GM18511 (cell line): Measurements from ENCODE around the gene ADAMTS7.
"Not testable (repeated sequence)": the region's sequence is repeated elsewhere in the genome, so short reads cannot be mapped to it uniquely, and the experiment has no call there.

Source experiments
- ATAC-seq: cut with Tn5 transposase; IDR thresholded peaks from one replicate; pipeline ENCODE4 v1.9.1; 2021; ENCODE audit warnings: mild to moderate bottlenecking, moderate library complexity; ENCODE audit not compliant: unreplicated experiment

The ADAMTS7 gene

DNA sequence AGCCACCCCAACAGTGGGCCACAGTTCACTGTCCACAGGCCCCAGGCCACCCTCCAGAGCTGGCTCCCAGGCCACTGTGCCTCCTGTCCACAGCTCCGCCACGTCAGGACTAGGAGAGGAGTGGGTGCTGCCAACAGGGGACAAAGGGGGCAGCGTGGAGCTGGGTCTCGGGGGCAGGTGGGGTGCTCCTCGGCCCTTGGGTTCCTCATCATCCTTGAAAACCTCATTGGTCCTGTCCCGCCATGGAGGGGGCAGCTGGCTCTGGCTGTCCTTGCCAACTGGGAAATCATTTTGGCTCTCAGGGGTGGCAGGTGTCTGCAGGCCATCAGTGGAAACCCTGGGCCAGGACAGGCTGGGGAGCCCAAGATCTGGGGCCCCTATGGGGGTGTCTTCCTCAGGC is 45.2 kb downstream of the ADAMTS7 start:
- no peak for ATAC-seq

DNA sequence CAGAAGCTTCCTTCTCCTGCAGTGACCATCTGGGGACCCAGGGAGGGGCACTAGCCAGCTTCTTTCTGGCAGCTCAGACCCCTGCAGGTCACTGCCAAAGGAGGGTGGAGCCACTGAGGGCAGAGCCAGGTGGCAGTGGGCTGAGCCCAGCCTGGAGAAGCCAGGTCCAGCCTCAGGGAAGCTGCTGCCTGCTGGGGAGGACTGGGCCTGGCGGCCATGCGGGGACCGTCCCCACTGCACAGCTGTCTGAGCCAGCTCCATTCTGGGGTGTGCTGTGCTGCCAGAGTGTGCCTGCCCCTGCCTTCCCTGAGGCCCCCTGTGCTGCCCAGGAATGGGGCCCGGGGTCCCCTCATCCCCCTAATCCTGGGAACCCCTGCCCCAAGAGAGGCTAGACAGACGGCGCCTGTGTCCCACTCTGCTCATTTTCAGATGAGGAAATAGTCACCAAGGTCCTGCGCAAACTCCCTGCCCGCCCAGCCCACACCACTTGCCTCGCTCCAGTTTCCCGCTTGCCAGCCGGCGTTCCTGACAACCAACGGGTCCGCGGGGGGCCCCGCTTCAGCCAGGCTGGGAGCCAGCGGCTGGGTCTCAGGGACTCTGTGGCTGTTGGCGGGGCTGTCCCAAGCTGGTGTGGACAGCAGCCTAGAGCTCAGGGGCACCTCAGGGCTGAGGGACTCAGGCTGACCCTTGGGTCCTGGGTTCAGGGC is 46.0 kb downstream of the ADAMTS7 start:
- not testable (repeated sequence) for ATAC-seq

DNA sequence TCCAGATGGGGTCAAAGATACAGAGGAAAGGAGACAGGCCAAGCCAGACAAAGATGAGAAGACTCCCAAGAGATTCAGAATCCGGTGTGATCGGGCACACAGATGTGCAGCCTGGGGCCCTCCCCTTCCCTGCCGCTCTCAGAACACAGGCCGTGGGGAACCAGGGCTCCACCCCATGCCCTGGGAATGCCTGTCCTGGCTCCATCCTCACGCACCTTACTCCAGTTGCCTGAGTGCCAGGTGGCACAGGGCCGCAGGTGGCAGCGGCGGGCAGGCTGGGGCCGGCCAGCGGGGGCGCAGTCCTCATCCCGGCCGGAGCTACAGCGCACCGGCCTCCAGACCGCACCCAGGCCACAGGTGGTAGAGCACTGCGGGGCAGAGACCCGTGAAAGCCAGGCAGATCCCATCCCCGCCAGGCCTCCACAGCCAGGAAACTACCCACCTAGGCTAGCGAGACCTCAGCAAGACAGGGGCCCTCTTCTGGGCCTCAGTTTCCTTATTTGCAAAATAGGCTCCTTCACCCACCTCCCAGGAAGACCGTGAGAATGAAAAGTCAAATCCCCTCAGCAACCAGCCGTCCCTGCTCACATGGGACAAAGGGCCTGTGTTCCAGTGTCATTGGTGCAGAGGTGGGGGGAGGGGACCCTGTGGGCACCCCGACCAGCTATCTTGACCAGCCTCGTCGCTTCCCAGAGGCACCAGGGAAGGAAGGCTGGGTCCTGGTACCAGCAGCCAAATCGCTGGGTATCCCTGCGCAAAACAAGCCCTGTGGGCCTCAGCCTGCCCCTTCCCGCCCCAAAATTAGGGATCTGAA is 46.7 kb downstream of the ADAMTS7 start:
- ATAC-seq: not testable (repeated sequence)

- ATAC-seq: no peak
These were observed 47.4 kb downstream of the ADAMTS7 start for GRCh38 chr15:78763796-78764241.

- ATAC-seq: no peak
These were observed 48.1 kb downstream of the ADAMTS7 start for GRCh38 chr15:78762985-78763795.

- not testable (repeated sequence) for ATAC-seq
These were observed 48.8 kb downstream of the ADAMTS7 start for GRCh38 chr15:78762386-78762961.

GRCh38 chr15:78761891-78762385 is 49.3 kb downstream of the ADAMTS7 start:
- ATAC-seq: no peak

DNA sequence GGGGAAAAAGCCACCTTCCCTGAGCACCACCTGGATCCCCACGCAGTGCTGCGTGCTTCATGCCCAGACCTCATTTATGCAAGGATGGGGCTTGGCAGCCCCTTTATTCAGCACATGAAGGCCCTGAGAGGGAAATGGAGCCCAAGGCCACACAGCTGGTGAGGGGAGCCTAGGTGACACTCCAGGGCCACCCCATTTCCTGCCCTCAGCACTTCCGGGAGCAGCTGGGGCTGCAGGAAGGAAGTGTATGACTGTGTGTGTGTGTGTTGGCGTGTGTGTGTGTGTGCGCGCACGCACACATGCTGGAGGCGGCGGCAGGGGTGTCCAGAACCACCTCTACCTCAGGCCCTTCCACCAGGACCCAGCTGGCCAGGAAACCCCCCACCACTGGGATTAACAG is 49.8 kb downstream of the ADAMTS7 start:
- ATAC-seq: peak; percentile 34

GRCh38 chr15:78761020-78761419 is 50.2 kb downstream of the ADAMTS7 start:
- ATAC-seq: no peak

- not testable (repeated sequence) for ATAC-seq
These were observed 51.0 kb downstream of the ADAMTS7 start for GRCh38 chr15:78760091-78760882.

DNA sequence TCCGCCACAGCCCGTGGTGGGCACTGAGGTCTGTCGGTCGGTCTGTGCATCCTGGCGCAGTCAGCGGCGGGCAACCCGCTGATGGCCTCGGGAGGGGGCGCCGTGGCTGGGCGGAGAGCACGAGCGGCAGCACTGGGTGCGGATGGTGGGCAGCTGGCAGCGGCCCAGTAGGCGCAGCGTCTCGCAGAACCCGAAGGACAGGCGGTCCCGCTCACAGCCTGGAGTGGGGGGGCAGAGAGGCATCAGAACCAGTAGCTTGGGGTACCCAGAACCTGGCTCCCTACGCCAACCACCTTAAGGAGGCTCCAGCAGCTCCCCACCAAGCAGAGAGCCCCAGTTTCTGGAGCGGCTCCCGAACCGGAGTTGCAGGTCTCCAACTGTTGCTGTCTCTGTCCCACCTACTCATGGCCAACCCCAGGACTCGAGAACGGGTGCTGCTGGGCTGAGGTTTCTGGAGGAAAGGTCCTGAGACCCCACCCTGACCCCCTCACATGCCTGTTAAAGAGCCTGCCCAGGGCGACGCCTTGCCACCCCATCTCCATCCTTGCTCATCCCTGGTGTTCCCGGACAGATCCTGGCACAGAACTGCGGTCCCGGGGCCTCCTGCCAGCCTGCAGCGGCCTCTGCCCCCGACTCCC is 51.8 kb downstream of the ADAMTS7 start:
- not testable (repeated sequence) for ATAC-seq

DNA sequence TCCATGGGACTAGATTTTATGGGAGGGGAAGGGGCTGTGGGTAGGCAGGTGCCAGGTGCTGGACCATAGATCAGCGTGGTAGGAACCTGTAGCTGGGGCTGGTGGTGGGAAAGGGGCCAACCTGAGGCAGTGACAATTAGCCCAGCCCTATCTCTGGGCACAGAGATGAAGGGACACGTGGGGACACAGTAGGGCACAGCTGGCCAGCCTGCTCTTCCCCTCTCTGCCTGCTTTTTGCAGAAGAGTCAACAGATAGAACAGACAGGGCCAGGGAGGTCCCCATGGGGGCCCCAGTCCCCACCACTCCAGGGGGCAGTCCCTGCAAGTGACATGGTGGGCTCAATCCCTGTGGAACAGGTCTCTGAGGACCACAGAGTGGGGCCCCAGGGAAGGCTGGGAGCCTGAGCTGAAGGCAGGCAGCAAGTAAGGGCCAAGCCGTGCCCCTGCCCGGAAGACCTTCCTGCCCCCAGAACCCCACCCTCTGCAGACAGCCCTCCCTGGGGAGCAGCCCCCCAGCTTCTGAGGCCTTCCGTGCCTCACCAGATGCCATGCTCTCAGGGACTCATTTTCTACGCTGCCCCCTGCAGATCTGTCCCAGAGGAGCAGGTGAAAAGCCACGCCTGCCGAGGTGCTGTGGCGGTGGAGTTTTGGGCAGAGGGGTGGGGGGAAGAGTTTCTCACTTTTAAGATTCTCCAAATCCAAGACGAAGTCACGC is 52.6 kb downstream of the ADAMTS7 start:
- ATAC-seq: not testable (repeated sequence)

GRCh38 chr15:78758084-78758483 is 53.2 kb downstream of the ADAMTS7 start:
- ATAC-seq: not testable (repeated sequence)

GRCh38 chr15:78757636-78757905 is 53.7 kb downstream of the ADAMTS7 start:
- no peak for ATAC-seq

- peak; percentile 69 for ATAC-seq
These were observed 54.3 kb downstream of the ADAMTS7 start for GRCh38 chr15:78756781-78757635.

DNA sequence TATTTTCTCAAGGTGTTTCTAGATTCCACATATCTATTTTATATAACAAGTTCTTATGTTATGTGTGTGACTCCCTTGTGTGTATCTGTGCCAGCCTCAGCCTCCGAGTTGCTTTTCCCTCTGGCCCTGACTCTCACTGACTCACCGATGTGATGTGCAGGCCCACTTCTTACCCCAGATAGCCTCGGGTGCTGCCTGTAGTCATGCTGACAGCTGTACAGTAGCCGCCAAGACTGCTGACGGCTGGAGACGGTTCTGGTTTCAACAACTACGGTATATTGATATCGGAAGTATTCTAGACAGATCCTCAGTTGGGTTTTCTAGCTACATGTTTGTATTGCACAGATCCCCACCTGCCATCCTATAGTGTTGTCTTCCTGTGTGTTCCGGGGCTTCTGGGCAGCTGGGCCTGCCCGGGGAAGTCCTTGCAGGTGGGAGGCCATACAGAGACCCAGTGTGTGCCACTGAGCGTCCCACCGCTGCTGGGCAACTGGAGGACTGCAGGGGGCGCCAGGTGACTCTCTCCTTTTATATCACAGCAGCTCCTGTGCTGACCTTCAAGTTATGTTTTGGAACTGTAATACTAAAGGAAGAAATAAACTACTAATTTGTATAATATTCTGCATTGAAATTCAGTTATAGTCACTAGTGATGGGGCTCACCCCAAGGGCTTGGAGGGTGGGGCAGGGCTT is 55.2 kb downstream of the ADAMTS7 start:
- ATAC-seq: peak; percentile 39

- ATAC-seq: not testable (repeated sequence)
These were observed 56.5 kb downstream of the ADAMTS7 start for GRCh38 chr15:78754637-78755280.
